Measurements from ENCODE around the gene MED13L. TPM values are rescaled to one million over a fixed set of nuclear protein-coding genes. Genes with fewer than 3 reads are reported as not detected.

The MED13L gene
- total and polyA plus RNA-seq, 4 donors: 7.9 to 94.0 (median 37.7) TPM

DNA sequence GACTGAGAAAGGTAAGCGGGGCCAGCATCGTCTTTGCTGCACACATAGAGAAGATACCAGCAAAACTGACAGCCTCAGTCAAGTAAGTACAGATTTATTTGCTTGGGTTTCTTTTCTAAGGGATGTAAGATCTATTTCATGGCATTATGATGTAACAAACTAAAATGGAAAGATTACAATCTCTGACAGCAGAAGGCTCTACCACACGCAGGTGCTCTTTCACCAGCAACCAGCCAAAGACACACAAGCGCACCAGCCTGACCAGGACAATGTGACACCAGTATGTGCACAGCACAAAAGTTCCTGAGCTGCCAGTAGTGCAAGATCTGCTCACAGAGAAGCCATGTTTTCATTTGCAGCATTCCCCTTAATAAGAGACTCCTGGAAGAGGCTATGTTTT is 311.1 kb downstream of the MED13L start:
- 96% methylated on average over 4 of the region's 4 CpGs for WGBS

DNA sequence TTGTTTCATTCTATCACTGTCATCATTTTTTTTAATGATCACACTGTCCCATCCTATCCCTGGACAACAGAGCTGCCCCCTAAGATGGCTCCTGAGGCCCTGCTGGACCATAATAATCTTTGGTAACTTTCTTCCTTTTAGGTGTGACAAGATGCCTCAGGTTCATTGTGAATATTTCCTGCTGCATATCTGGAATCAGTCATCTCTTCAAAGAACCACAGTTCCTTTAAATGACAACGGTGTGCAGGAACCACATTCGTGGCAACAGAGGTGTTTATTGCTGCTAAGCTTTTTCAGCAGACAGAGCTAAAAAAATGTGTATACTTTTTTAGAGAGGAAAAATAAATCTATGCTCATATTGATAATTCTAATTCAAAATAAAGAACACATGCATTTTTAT is 312.9 kb downstream of the MED13L start:
- H3K4me1 ChIP-seq (ENCODE audit: control insufficient read depth in 4 of 4, insufficient read depth in 4 of 4, low read length in 3 of 4): no peaks in the 10 kb centered on the region
- peaks cover 13 to 72% (median 56%) of the 10 kb centered on the region in 4 donors for H3K36me3 ChIP-seq (ENCODE audit: control insufficient read depth in 4 of 4, insufficient read depth in 3 of 4, low read depth in 1 of 4, low read length in 3 of 4)
- no peak for TF ChIP-seq YY1 (IDR thresholded peaks at IDR 0.05)
- TF ChIP-seq EGR1 (IDR thresholded peaks at IDR 0.05; ENCODE audit: low read depth in 2 of 2): no peak
- TF ChIP-seq, protein P1, sequence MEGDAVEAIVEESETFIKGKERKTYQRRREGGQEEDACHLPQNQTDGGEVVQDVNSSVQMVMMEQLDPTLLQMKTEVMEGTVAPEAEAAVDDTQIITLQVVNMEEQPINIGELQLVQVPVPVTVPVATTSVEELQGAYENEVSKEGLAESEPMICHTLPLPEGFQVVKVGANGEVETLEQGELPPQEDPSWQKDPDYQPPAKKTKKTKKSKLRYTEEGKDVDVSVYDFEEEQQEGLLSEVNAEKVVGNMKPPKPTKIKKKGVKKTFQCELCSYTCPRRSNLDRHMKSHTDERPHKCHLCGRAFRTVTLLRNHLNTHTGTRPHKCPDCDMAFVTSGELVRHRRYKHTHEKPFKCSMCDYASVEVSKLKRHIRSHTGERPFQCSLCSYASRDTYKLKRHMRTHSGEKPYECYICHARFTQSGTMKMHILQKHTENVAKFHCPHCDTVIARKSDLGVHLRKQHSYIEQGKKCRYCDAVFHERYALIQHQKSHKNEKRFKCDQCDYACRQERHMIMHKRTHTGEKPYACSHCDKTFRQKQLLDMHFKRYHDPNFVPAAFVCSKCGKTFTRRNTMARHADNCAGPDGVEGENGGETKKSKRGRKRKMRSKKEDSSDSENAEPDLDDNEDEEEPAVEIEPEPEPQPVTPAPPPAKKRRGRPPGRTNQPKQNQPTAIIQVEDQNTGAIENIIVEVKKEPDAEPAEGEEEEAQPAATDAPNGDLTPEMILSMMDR (IDR thresholded peaks at IDR 0.05; ENCODE audit: low read depth, low read length, missing input control): no peak
- no peak for TF ChIP-seq TAF1 (conservative IDR thresholded peaks at IDR 0.05)
- no peak for TF ChIP-seq JUND (IDR thresholded peaks at IDR 0.05)
- no peak for TF ChIP-seq FOXA1 (IDR thresholded peaks at IDR 0.05)
- TF ChIP-seq, protein P2, sequence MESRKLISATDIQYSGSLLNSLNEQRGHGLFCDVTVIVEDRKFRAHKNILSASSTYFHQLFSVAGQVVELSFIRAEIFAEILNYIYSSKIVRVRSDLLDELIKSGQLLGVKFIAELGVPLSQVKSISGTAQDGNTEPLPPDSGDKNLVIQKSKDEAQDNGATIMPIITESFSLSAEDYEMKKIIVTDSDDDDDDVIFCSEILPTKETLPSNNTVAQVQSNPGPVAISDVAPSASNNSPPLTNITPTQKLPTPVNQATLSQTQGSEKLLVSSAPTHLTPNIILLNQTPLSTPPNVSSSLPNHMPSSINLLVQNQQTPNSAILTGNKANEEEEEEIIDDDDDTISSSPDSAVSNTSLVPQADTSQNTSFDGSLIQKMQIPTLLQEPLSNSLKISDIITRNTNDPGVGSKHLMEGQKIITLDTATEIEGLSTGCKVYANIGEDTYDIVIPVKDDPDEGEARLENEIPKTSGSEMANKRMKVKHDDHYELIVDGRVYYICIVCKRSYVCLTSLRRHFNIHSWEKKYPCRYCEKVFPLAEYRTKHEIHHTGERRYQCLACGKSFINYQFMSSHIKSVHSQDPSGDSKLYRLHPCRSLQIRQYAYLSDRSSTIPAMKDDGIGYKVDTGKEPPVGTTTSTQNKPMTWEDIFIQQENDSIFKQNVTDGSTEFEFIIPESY (IDR thresholded peaks at IDR 0.05): no peak
- TF ChIP-seq GABPA (IDR thresholded peaks at IDR 0.05 in 1 of 2, conservative IDR thresholded peaks at IDR 0.05 in 1 of 2): no peak
- no peak for TF ChIP-seq HNF4G (IDR thresholded peaks at IDR 0.05)
- no peak for TF ChIP-seq FOXA2 (IDR thresholded peaks at IDR 0.05)
- TF ChIP-seq, protein P3, sequence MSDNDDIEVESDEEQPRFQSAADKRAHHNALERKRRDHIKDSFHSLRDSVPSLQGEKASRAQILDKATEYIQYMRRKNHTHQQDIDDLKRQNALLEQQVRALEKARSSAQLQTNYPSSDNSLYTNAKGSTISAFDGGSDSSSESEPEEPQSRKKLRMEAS (IDR thresholded peaks at IDR 0.05): no peak
- TF ChIP-seq, protein P4, sequence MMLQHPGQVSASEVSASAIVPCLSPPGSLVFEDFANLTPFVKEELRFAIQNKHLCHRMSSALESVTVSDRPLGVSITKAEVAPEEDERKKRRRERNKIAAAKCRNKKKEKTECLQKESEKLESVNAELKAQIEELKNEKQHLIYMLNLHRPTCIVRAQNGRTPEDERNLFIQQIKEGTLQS (IDR thresholded peaks at IDR 0.05): no peak
- TF ChIP-seq NR2F2 (IDR thresholded peaks at IDR 0.05): no peak
- H3K27ac ChIP-seq (ENCODE audit: low read depth in 1 of 2, low read length in 2 of 2): no peak overlapping the region
- no peak overlapping the region for H3K4me3 ChIP-seq (ENCODE audit: low read depth in 1 of 3, low read length in 3 of 3)
- H3K27me3 ChIP-seq (ENCODE audit: control insufficient read depth in 4 of 4, insufficient read depth in 4 of 4, low read length in 3 of 4): no peaks in the 10 kb centered on the region
- H3K9ac ChIP-seq (ENCODE audit: low read depth in 1 of 2, low read length in 2 of 2): no peak overlapping the region
- no peaks in the 10 kb centered on the region for H3K9me3 ChIP-seq (ENCODE audit: control insufficient read depth in 4 of 4, low read length in 3 of 4)
- no peak for DNase-seq (ENCODE audit: low spot score)
- 87% methylated on average over 2 of the region's 2 CpGs for WGBS

More for the DNA sequence above, 311.1 kb downstream of the MED13L start:
- Histone ChIP-seq H3K9ac (ENCODE audit: low read depth in 1 of 2, low read length in 2 of 2) (no peak overlapping the region), H3K4me3 (ENCODE audit: low read depth in 1 of 3, low read length in 3 of 3) (no peak overlapping the region), H3K4me1 (ENCODE audit: control insufficient read depth in 4 of 4, insufficient read depth in 4 of 4, low read length in 3 of 4) (no peaks in the 10 kb centered on the region), H3K27ac (ENCODE audit: low read depth in 1 of 2, low read length in 2 of 2) (no peak overlapping the region), H3K9me3 (ENCODE audit: control insufficient read depth in 4 of 4, low read length in 3 of 4) (no peaks in the 10 kb centered on the region), H3K27me3 (ENCODE audit: control insufficient read depth in 4 of 4, insufficient read depth in 4 of 4, low read length in 3 of 4) (no peaks in the 10 kb centered on the region), H3K36me3 (ENCODE audit: control insufficient read depth in 4 of 4, insufficient read depth in 3 of 4, low read depth in 1 of 4, low read length in 3 of 4) (peaks cover 7 to 74% (median 53%) of the 10 kb centered on the region in 4 donors)
- DNase-seq (ENCODE audit: low spot score): no peak
- no peak for TF ChIP-seq JUND (IDR thresholded peaks at IDR 0.05)
- no peak for TF ChIP-seq FOXA1 (IDR thresholded peaks at IDR 0.05)
- TF ChIP-seq, protein P2 (IDR thresholded peaks at IDR 0.05): no peak
- TF ChIP-seq TAF1 (conservative IDR thresholded peaks at IDR 0.05): no peak
- TF ChIP-seq, protein P5, sequence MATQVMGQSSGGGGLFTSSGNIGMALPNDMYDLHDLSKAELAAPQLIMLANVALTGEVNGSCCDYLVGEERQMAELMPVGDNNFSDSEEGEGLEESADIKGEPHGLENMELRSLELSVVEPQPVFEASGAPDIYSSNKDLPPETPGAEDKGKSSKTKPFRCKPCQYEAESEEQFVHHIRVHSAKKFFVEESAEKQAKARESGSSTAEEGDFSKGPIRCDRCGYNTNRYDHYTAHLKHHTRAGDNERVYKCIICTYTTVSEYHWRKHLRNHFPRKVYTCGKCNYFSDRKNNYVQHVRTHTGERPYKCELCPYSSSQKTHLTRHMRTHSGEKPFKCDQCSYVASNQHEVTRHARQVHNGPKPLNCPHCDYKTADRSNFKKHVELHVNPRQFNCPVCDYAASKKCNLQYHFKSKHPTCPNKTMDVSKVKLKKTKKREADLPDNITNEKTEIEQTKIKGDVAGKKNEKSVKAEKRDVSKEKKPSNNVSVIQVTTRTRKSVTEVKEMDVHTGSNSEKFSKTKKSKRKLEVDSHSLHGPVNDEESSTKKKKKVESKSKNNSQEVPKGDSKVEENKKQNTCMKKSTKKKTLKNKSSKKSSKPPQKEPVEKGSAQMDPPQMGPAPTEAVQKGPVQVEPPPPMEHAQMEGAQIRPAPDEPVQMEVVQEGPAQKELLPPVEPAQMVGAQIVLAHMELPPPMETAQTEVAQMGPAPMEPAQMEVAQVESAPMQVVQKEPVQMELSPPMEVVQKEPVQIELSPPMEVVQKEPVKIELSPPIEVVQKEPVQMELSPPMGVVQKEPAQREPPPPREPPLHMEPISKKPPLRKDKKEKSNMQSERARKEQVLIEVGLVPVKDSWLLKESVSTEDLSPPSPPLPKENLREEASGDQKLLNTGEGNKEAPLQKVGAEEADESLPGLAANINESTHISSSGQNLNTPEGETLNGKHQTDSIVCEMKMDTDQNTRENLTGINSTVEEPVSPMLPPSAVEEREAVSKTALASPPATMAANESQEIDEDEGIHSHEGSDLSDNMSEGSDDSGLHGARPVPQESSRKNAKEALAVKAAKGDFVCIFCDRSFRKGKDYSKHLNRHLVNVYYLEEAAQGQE (IDR thresholded peaks at IDR 0.05): no peak
- TF ChIP-seq, protein P4 (IDR thresholded peaks at IDR 0.05): no peak
- no peak for TF ChIP-seq RXRA (IDR thresholded peaks at IDR 0.05)
- TF ChIP-seq NR2F2 (IDR thresholded peaks at IDR 0.05): no peak
- no peak for TF ChIP-seq RAD21 (IDR thresholded peaks at IDR 0.05)
- TF ChIP-seq HNF4A (conservative IDR thresholded peaks at IDR 0.05): no peak
